GM12878 (cell line): ENCODE measurements around the gene CDH16.

Experiments used
- EZH2 ChIP-seq: IDR thresholded peaks from 2 replicates; pipeline ENCODE4 v1.6.1; 2012; ENCODE audit warnings: low read depth, mild to moderate bottlenecking, control low read depth, inconsistent platforms, low read length, borderline replicate concordance; ENCODE audit not compliant: control insufficient read depth
- POLR2AphosphoS5 ChIP-seq: IDR thresholded peaks from 2 replicates; pipeline ENCODE4 v1.6.1; 2011; ENCODE audit warnings: mild to moderate bottlenecking, low read length, inconsistent platforms

GRCh38 chr16:66911112-66911511 lies 7.6 kb downstream of the CDH16 start:
- no peak for TF ChIP-seq EZH2
- no peak for TF ChIP-seq POLR2AphosphoS5
